GM21390 (cell line): ENCODE data around the gene CELF6.

Experiments
- ATAC-seq: cut with Tn5 transposase; IDR thresholded peaks from one replicate; pipeline ENCODE4 v1.9.1; 2021; ENCODE audit not compliant: unreplicated experiment

CELF6 gene

GRCh38 chr15:72272213-72272996 is 47.6 kb downstream of the CELF6 start, which contains the start of gene PARP6:
TSS of gene PARP6 (minus strand) at chr15:72272554. CDS start at chr15:72267477, 5,077 bp downstream.
- peak; percentile 93 for ATAC-seq

GRCh38 chr15:72271895-72272212 is 48.1 kb downstream of the CELF6 start:
- ATAC-seq, result no peak

GRCh38 chr15:72271221-72271620 is 48.7 kb downstream of the CELF6 start:
- no peak for ATAC-seq

- ATAC-seq, result no peak
Measured at GRCh38 chr15:72269739-72270138, 50.2 kb downstream of the CELF6 start.

GRCh38 chr15:72265031-72265430 is 54.9 kb downstream of the CELF6 start:
- ATAC-seq, result no peak

GRCh38 chr15:72252663-72253299 is 67.2 kb downstream of the CELF6 start:
- ATAC-seq, result no peak

- ATAC-seq, result no peak
Measured at GRCh38 chr15:72249142-72249810, 70.7 kb downstream of the CELF6 start.

GRCh38 chr15:72248514-72248913 is 71.4 kb downstream of the CELF6 start:
- no peak for ATAC-seq

GRCh38 chr15:72242775-72243370 is 77.1 kb downstream of the CELF6 start:
- no peak for ATAC-seq

GRCh38 chr15:72239652-72240051 is 80.3 kb downstream of the CELF6 start:
- no peak for ATAC-seq

GRCh38 chr15:72238586-72238985 is 81.4 kb downstream of the CELF6 start:
- no peak for ATAC-seq

- no peak for ATAC-seq
Measured at GRCh38 chr15:72237853-72238224, 82.1 kb downstream of the CELF6 start.

- ATAC-seq, result peak; percentile 74
Measured at GRCh38 chr15:72237029-72237852, 82.7 kb downstream of the CELF6 start.

- no peak for ATAC-seq
Measured at GRCh38 chr15:72236381-72237003, 83.5 kb downstream of the CELF6 start.

- ATAC-seq, result no peak
Measured at GRCh38 chr15:72235298-72235697, 84.7 kb downstream of the CELF6 start.
